Measurements from ENCODE around the gene HLCS.

DNA sequence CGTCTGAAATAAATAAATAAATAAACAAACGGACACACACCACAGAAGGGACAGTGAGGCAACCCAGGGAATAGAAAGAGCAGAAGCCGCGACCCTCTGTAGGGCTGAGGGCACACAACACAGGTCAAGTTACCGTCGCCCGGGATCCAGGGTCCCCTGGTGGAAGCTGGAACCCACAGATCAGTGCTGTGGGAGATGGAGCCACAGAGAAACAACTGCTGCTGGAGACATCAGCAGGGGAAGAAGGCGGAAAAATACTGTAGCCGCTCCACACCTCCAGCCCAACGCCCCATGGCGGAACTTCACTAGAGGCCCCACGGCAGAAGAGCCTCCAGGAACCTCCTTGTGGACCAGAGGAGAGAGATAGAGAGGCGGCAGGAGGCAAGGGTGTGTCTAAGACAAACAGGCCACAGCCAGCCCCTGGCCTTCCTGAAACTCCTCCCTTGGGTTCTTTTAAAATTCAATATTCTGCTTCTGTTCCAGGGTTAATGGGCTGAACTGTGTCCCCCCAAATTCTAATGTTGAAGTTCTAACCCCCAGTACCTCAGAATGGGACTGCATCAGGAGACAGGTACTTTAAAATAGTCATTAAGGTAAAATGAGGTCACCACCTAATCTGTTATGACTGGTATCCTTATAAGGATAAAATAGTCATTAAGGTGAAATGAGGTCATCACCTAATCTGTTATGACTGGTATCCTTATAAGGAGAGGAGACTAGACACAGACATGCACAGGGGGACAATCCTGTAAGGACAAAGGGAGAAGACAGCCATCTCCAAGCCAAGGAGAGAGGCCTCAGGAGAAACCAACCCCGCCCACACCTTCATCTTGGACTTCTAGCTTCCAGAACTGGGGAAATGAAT lies 7.7 kb upstream of the HLCS start:
- TF ChIP-seq YY1 (IDR thresholded peaks at IDR 0.05; ENCODE audit: insufficient read depth, insufficient read length) (no peak), SUZ12 (IDR thresholded peaks at IDR 0.05; ENCODE audit: extremely low read depth, insufficient read depth, insufficient read length) (no peak)

All from NT2/D1 (cell line).